MV-4-11 (cell line): ENCODE data around the gene MS4A13.
"Not testable (repeated sequence)": the region's sequence is repeated elsewhere in the genome, so short reads cannot be mapped to it uniquely, and the experiment has no call there.

Source experiments
- DNase-seq: peaks from one replicate; lab custom pipeline; 2025; lab: John Stamatoyannopoulos, UW

MS4A13 gene

GRCh38 chr11:60530454-60531100 lies 15.4 kb downstream of the MS4A13 start:
- peak; percentile 85 for DNase-seq

GRCh38 chr11:60532383-60532782 lies 17.2 kb downstream of the MS4A13 start:
- not testable (repeated sequence) for DNase-seq

GRCh38 chr11:60538627-60539026 lies 23.4 kb downstream of the MS4A13 start:
- not testable (repeated sequence) for DNase-seq

GRCh38 chr11:60544077-60544476 lies 28.9 kb downstream of the MS4A13 start:
- no peak for DNase-seq

GRCh38 chr11:60561254-60561653 lies 46.1 kb downstream of the MS4A13 start:
- no peak for DNase-seq

- DNase-seq: peak; percentile 66
Measured at GRCh38 chr11:60563553-60564235, 48.5 kb downstream of the MS4A13 start.

- peak; percentile 96 for DNase-seq
Measured at GRCh38 chr11:60566776-60567175, 51.6 kb downstream of the MS4A13 start.

- peak; percentile 86 for DNase-seq
Measured at GRCh38 chr11:60570970-60571369, 55.8 kb downstream of the MS4A13 start.

- no peak for DNase-seq
Measured at GRCh38 chr11:60589611-60590010, 74.4 kb downstream of the MS4A13 start.
